ELF-1 (cell line): ENCODE results near the gene N4BP2.
"Not testable (repeated sequence)": the region's sequence is repeated elsewhere in the genome, so short reads cannot be mapped to it uniquely, and the experiment has no call there.

Experiments
- DNase-seq: peaks from one replicate; pipeline ENCODE4 v3.0.0-alpha.2; 2016; ENCODE audit warnings: low read depth, low spot score

N4BP2 gene

GRCh38 chr4:40087799-40088366 lies 31.2 kb downstream of the N4BP2 start:
- no peak for DNase-seq

GRCh38 chr4:40093400-40093799 lies 36.8 kb downstream of the N4BP2 start:
- DNase-seq: not testable (repeated sequence)

GRCh38 chr4:40099010-40099409 lies 42.4 kb downstream of the N4BP2 start:
- no peak for DNase-seq

- not testable (repeated sequence) for DNase-seq
These were observed 50.5 kb downstream of the N4BP2 start for GRCh38 chr4:40107150-40107549.

GRCh38 chr4:40112027-40112792 lies 55.6 kb downstream of the N4BP2 start:
- DNase-seq: no peak

- no peak for DNase-seq
These were observed 57.6 kb downstream of the N4BP2 start for GRCh38 chr4:40114206-40114605.

- DNase-seq: no peak
These were observed 62.2 kb downstream of the N4BP2 start for GRCh38 chr4:40118861-40119260.

- no peak for DNase-seq
These were observed 62.7 kb downstream of the N4BP2 start for GRCh38 chr4:40119344-40119743.

- DNase-seq: no peak
These were observed 64.9 kb downstream of the N4BP2 start for GRCh38 chr4:40121515-40121914.

- no peak for DNase-seq
These were observed 66.3 kb downstream of the N4BP2 start for GRCh38 chr4:40122941-40123340.

- DNase-seq: no peak
These were observed 68.0 kb downstream of the N4BP2 start for GRCh38 chr4:40124690-40125089.

- no peak for DNase-seq
These were observed 73.9 kb downstream of the N4BP2 start for GRCh38 chr4:40130401-40131036.

GRCh38 chr4:40132816-40133215 lies 76.2 kb downstream of the N4BP2 start:
- no peak for DNase-seq

GRCh38 chr4:40134206-40134917 lies 77.7 kb downstream of the N4BP2 start:
- no peak for DNase-seq

- DNase-seq: not testable (repeated sequence)
These were observed 79.6 kb downstream of the N4BP2 start for GRCh38 chr4:40136202-40136601.

- DNase-seq: no peak
These were observed 83.5 kb downstream of the N4BP2 start for GRCh38 chr4:40140196-40140595.

GRCh38 chr4:40140597-40140996 lies 83.9 kb downstream of the N4BP2 start:
- DNase-seq: not testable (repeated sequence)

- DNase-seq: no peak
These were observed 87.4 kb downstream of the N4BP2 start for GRCh38 chr4:40143926-40144508.

- no peak for DNase-seq
These were observed 88.1 kb downstream of the N4BP2 start for GRCh38 chr4:40144716-40145115.

GRCh38 chr4:40147490-40147889 lies 90.8 kb downstream of the N4BP2 start:
- DNase-seq: not testable (repeated sequence)

- DNase-seq: peak; percentile 66
These were observed 93.3 kb downstream of the N4BP2 start for GRCh38 chr4:40149960-40150385.

- no peak for DNase-seq
These were observed 94.3 kb downstream of the N4BP2 start for GRCh38 chr4:40150932-40151331.
